Caco-2 (cell line): ENCODE results near the gene PATE3. TPM values are rescaled to one million over a fixed set of nuclear protein-coding genes. Genes with fewer than 3 reads are reported as not detected.

Source experiments
- BruUV-seq: library from RNA; stranded (reverse); fragments of 400-500 nt; replicated peaks from 2 replicates; lab custom pipeline; 2021; lab: Mats Ljungman, UMichigan
- CTCF ChIA-PET: fragments of 300-600 bp; sonication (Branson Sonifier 250); formaldehyde crosslinking; loops from one replicate; lab custom pipeline; 2022; ENCODE audit warnings: antibody characterized with exemption; lab: Charles Lee
- POLR2A ChIA-PET: fragments of 300-600 bp; sonication (Branson Sonifier 250); formaldehyde crosslinking; loops from one replicate; lab custom pipeline; 2022; ENCODE audit warnings: antibody characterized with exemption; lab: Charles Lee
- DNase-seq, 2 experiments: peaks; one replicate each; pipeline versions ENCODE4 v3.0.0 to v3.0.0-alpha.2; 2020 to 2022
- H3K27me3 ChIP-seq: replicated peaks from 2 replicates; pipeline ENCODE4 v1.6.0; 2011; ENCODE audit warnings: low read length; ENCODE audit not compliant: control insufficient read depth, insufficient read depth
- H3K36me3 ChIP-seq: 2 replicates; pipeline ENCODE4 v1.5.1; 2011; ENCODE audit warnings: low read length; ENCODE audit not compliant: control insufficient read depth, insufficient read depth
- H3K4me1 ChIP-seq: fragments of 250-450 bp; sonication (Bioruptor Pico); 2 replicates; pipeline ENCODE4 v1.5.1; 2020; ENCODE audit warnings: mild to moderate bottlenecking
- H3K4me3 ChIP-seq: 2 replicates; pipeline ENCODE4 v1.5.1; 2011; ENCODE audit warnings: low read depth, mild to moderate bottlenecking, control low read depth, low read length
- H3K9me3 ChIP-seq: fragments of 250-450 bp; sonication (Bioruptor Pico); 2 replicates; pipeline ENCODE4 v1.5.1; 2020; ENCODE audit warnings: mild to moderate bottlenecking, moderate library complexity
- H3K27ac Mint-ChIP-seq: one replicate; pipeline ENCODE4 v1.8.0; 2022; ENCODE audit warnings: mixed read lengths; ENCODE audit not compliant: unreplicated experiment
- H3K27me3 Mint-ChIP-seq: one replicate; pipeline ENCODE4 v1.8.0; 2022; ENCODE audit warnings: mixed read lengths; ENCODE audit not compliant: insufficient read depth, unreplicated experiment
- H3K36me3 Mint-ChIP-seq: one replicate; pipeline ENCODE4 v1.8.0; 2022; ENCODE audit warnings: mild to moderate bottlenecking, mixed read lengths; ENCODE audit not compliant: insufficient read depth, unreplicated experiment
- H3K4me1 Mint-ChIP-seq: one replicate; pipeline ENCODE4 v1.8.0; 2022; ENCODE audit warnings: low read depth, mixed read lengths; ENCODE audit not compliant: unreplicated experiment
- H3K4me3 Mint-ChIP-seq: one replicate; pipeline ENCODE4 v1.8.0; 2022; ENCODE audit warnings: mild to moderate bottlenecking, moderate library complexity, mixed read lengths; ENCODE audit not compliant: unreplicated experiment
- H3K9me3 Mint-ChIP-seq: one replicate; pipeline ENCODE4 v1.8.0; 2022; ENCODE audit warnings: mixed read lengths; ENCODE audit not compliant: unreplicated experiment
- intact Hi-C: fragments of 100-400 bp; cut with micrococcal nuclease; formaldehyde crosslinking; loops from one replicate; pipeline ENCODE4 v1.10.0; 2022; ENCODE audit not compliant: unreplicated experiment
- total RNA-seq: library from RNA; stranded (reverse); gene quantifications from 2 replicates; pipeline ENCODE4 v1.2.3, GENCODE V29; 2022
- TF ChIP-seq, protein P1 (sequence below), 2 experiments: fragments of 200-600 bp in 1 of 2; IDR thresholded peaks; 1 replicate in 1 of 2; 2 replicates in 1 of 2; pipeline versions ENCODE4 v1.5.1 to v1.8.0; 2011 to 2022; ENCODE audit warnings: antibody characterized with exemption in 1 of 2, control low read depth in 1 of 2, inconsistent platforms in 1 of 2, low read depth in 1 of 2, low read length in 1 of 2, mild to moderate bottlenecking in 1 of 2, moderate library complexity in 1 of 2; ENCODE audit not compliant: insufficient read depth in 1 of 2, severe bottlenecking in 1 of 2, unreplicated experiment in 1 of 2

The PATE3 gene
- total RNA-seq, 1 experiment from 2014 or later, result not detected

DNA sequence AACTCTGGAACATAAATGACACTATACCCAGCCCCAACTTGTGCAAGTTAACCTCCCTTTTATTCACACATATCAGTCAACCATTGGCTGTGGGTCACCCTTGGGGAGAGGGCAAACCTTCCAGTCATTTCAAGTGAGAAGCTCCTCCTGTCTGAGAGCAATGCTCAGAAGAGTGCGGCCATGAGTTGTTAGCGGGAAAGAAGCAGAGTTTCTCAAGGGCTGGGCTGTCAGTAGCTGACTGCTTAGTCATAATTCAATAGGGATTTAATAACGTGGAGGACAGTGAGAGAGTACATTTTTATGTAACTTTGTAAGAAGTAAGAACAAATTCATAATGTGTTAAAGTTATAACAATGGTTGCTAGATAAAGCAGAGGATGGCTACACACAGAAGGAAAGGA lies 14.4 kb upstream of the PATE3 start:
- 0 out of 2 replicates have a peak, but pooled peaks cover 2% of the 10 kb centered on the region for H3K27me3 ChIP-seq
- no peaks in the 10 kb centered on the region for H3K4me1 Mint-ChIP-seq
- intact Hi-C loops, result no loop called here
- POLR2A ChIA-PET, result no interaction called here
- BruUV-seq, result no TSS peak
- no peaks in the 10 kb centered on the region for H3K9me3 Mint-ChIP-seq
- no peaks in the 10 kb centered on the region for H3K36me3 Mint-ChIP-seq
- no peak overlapping the region for H3K27ac Mint-ChIP-seq
- H3K4me3 Mint-ChIP-seq, result no peak overlapping the region
- CTCF ChIA-PET, result no interaction called here
- no peaks in the 10 kb centered on the region for H3K9me3 ChIP-seq
- H3K36me3 ChIP-seq, result no peaks in the 10 kb centered on the region
- peaks cover 22% of the 10 kb centered on the region for H3K27me3 Mint-ChIP-seq
- H3K4me1 ChIP-seq, result no peaks in the 10 kb centered on the region
- TF ChIP-seq, protein P1, sequence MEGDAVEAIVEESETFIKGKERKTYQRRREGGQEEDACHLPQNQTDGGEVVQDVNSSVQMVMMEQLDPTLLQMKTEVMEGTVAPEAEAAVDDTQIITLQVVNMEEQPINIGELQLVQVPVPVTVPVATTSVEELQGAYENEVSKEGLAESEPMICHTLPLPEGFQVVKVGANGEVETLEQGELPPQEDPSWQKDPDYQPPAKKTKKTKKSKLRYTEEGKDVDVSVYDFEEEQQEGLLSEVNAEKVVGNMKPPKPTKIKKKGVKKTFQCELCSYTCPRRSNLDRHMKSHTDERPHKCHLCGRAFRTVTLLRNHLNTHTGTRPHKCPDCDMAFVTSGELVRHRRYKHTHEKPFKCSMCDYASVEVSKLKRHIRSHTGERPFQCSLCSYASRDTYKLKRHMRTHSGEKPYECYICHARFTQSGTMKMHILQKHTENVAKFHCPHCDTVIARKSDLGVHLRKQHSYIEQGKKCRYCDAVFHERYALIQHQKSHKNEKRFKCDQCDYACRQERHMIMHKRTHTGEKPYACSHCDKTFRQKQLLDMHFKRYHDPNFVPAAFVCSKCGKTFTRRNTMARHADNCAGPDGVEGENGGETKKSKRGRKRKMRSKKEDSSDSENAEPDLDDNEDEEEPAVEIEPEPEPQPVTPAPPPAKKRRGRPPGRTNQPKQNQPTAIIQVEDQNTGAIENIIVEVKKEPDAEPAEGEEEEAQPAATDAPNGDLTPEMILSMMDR (IDR thresholded peaks at IDR 0.05; ENCODE audit: insufficient read depth in 1 of 2, low read depth in 1 of 2, low read length in 1 of 2, severe bottlenecking in 1 of 2, unreplicated experiment in 1 of 2), result no peak
- DNase-seq, result no peak
- H3K4me3 ChIP-seq, result no peak overlapping the region

DNA sequence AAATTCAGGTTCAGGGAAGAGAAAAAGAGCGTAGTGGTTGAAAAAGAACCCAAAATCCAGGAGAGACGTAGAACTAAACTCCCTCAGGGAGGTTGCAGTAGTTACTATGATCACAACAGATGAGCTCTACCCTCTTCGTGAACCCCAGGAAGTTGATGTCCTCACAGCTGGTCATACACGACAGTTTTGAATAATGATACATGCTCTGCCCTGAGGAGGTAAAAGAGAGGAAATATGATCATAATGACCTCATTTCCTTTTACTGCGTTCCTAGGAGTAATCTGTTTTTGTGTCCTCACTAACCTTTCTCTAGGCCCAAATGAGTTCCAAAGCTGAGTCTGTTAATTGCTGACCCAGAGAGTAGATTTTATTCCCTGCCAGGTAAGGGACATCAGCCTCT lies 10.6 kb upstream of the PATE3 start:
- H3K27me3 ChIP-seq, result 0 out of 2 replicates have a peak, but pooled peaks cover 1% of the 10 kb centered on the region
- no peaks in the 10 kb centered on the region for H3K4me1 ChIP-seq
- BruUV-seq, result no TSS peak
- TF ChIP-seq, protein P1 (IDR thresholded peaks at IDR 0.05; ENCODE audit: insufficient read depth in 1 of 2, low read depth in 1 of 2, low read length in 1 of 2, severe bottlenecking in 1 of 2, unreplicated experiment in 1 of 2), result no peak
- Mint-ChIP-seq H3K27me3 (peaks cover 15% of the 10 kb centered on the region), H3K27ac (no peak overlapping the region), H3K9me3 (no peaks in the 10 kb centered on the region), H3K4me3 (no peak overlapping the region), H3K4me1 (no peaks in the 10 kb centered on the region), H3K36me3 (no peaks in the 10 kb centered on the region)
- H3K4me3 ChIP-seq, result no peak overlapping the region
- DNase-seq, result no peak
- H3K36me3 ChIP-seq, result no peaks in the 10 kb centered on the region
- intact Hi-C loops, result no loop called here
- H3K9me3 ChIP-seq, result no peaks in the 10 kb centered on the region
- ChIA-PET CTCF (no interaction called here), POLR2A (no interaction called here)

GRCh38 chr11:125778728-125779127 lies 9.2 kb upstream of the PATE3 start, which contains the start of gene PATE2:
Gene PATE2, minus strand, starts transcription at chr11:125778828. Its CDS starts 55 bp downstream, at chr11:125778773.
- H3K36me3 ChIP-seq, result no peaks in the 10 kb centered on the region
- no TSS peak for BruUV-seq
- H3K9me3 ChIP-seq, result no peaks in the 10 kb centered on the region
- no peaks in the 10 kb centered on the region for H3K4me1 ChIP-seq
- CTCF ChIA-PET, result no interaction called here
- no peak within 1 kb of the TSS for H3K4me3 ChIP-seq
- Mint-ChIP-seq H3K27ac (no peak within 1 kb of the TSS), H3K36me3 (no peaks in the 10 kb centered on the region), H3K9me3 (no peaks in the 10 kb centered on the region), H3K4me1 (no peaks in the 10 kb centered on the region), H3K4me3 (no peak within 1 kb of the TSS), H3K27me3 (peaks cover 10% of the 10 kb centered on the region)
- POLR2A ChIA-PET, result no interaction called here
- intact Hi-C loops, result no loop called here
- 0 out of 2 replicates have a peak, but pooled peaks cover 1% of the 10 kb centered on the region for H3K27me3 ChIP-seq
- TF ChIP-seq, protein P1 (IDR thresholded peaks at IDR 0.05; ENCODE audit: insufficient read depth in 1 of 2, low read depth in 1 of 2, low read length in 1 of 2, severe bottlenecking in 1 of 2, unreplicated experiment in 1 of 2), result no peak
- DNase-seq, result no peak
